Coronary artery (tissue), 2 donors: ENCODE measurements around the gene NXN.

Source experiments
- DNase-seq: peaks from one replicate; pipeline ENCODE4 v3.0.0-alpha.2; 2017; ENCODE audit warnings: low spot score
- H3K27ac ChIP-seq, 2 donors: fragments of 200-600 bp; sonication (generic); one replicate each; pipeline ENCODE4 v1.5.1; 2016 to 2019
- H3K4me3 ChIP-seq: fragments of 200-600 bp; sonication (generic); 2 replicates; pipeline ENCODE4 v1.5.1; 2016; ENCODE audit warnings: mild to moderate bottlenecking, moderate library complexity
- CTCF ChIP-seq: fragments of 200-600 bp; sonication (generic); IDR thresholded peaks from one replicate; pipeline ENCODE4 v1.5.1; 2019; ENCODE audit warnings: antibody characterized with exemption

The NXN gene

GRCh38 chr17:951325-952132, 28.0 kb downstream of the NXN start:
- Histone ChIP-seq H3K4me3 (peak overlapping the region; percentile 48), H3K27ac (peak overlapping the region; percentile 75 to 81)
- TF ChIP-seq CTCF: no peak
- peak; percentile 80 for DNase-seq

- peak overlapping the region; percentile 60 to 75 for H3K27ac ChIP-seq
- TF ChIP-seq CTCF: no peak
- no peak overlapping the region for H3K4me3 ChIP-seq
- no peak for DNase-seq
These were observed 29.8 kb downstream of the NXN start for GRCh38 chr17:949623-950303.

GRCh38 chr17:948284-948852, 31.2 kb downstream of the NXN start:
- Histone ChIP-seq H3K27ac (peak overlapping the region in 1 of 2 donors; percentile 28), H3K4me3 (no peak overlapping the region)
- no peak for TF ChIP-seq CTCF
- DNase-seq: no peak

GRCh38 chr17:946510-947236, 32.9 kb downstream of the NXN start:
- no peak for DNase-seq
- Histone ChIP-seq H3K4me3 (no peak overlapping the region), H3K27ac (no peak overlapping the region)
- no peak for TF ChIP-seq CTCF

GRCh38 chr17:945672-946071, 33.9 kb downstream of the NXN start:
- DNase-seq: no peak
- no peak overlapping the region for H3K27ac ChIP-seq
- no peak for TF ChIP-seq CTCF
- no peak overlapping the region for H3K4me3 ChIP-seq

GRCh38 chr17:944266-944826, 35.2 kb downstream of the NXN start:
- no peak for DNase-seq
- Histone ChIP-seq H3K27ac (no peak overlapping the region), H3K4me3 (no peak overlapping the region)
- TF ChIP-seq CTCF: no peak
